ENCODE results near the gene PRKG1.

The PRKG1 gene

DNA sequence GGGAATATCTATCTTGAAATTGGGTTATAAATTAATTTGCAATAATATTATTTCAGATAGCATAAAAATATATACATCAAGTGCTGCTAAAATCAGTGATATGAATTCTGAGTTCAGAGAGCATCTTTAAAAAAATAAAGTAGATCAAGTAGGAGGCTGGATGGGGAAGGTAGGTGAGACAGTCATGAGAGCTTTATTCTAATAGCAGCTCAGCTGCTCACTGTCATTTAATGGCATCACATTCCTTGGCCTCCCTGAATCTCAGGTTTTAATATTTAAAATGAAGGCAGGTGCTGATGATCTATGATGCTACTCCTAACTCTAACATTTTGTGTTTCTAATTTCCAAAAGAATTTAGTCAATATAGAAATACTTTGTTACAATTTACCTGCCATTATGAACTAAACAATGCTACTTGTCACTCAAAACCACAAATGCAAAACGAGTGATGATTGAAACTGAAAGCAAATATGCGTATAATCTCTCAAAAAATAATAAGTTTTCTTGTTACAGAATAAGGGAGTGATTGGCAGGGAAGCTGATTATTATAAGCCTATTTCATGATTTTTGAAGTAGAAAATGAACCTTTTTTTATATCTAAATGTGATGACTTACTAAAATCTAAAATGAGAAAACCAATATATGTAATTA, 772.7 kb downstream of the PRKG1 start:
- Mint-ChIP-seq H3K4me3 (no peak overlapping the region), H3K36me3 (no peaks in the 10 kb centered on the region), H3K27me3 (peaks cover 3% of the 10 kb centered on the region), H3K9me3 (ENCODE audit: low read depth) (no peaks in the 10 kb centered on the region), H3K4me1 (ENCODE audit: low read depth) (no peaks in the 10 kb centered on the region), H3K27ac (no peak overlapping the region)

DNA sequence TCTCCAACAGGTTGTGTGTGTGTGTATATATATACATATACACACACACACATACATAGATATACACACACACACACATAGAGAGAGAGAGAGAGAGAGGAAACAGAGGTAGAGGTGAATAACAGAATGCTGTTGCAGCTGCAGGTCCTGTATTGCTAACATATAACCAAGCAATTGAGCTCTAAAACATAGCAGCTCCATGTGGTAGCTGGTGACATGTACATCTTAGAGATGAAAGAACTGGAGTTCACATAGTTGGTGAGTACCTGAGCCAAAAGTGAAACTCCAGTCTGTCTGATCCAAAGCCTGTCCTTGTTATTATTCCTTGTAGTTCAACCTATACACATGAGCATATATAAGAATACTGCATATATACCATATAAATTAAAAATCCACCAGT, 778.0 kb downstream of the PRKG1 start:
- Mint-ChIP-seq H3K36me3 (no peaks in the 10 kb centered on the region), H3K27ac (no peak overlapping the region), H3K4me3 (no peak overlapping the region), H3K4me1 (ENCODE audit: low read depth) (no peaks in the 10 kb centered on the region), H3K27me3 (peaks cover 6% of the 10 kb centered on the region), H3K9me3 (ENCODE audit: low read depth) (no peaks in the 10 kb centered on the region)

GRCh38 chr10:51857305-51857704, 783.0 kb downstream of the PRKG1 start:
- Mint-ChIP-seq H3K9me3 (ENCODE audit: low read depth) (no peaks in the 10 kb centered on the region), H3K27ac (no peak overlapping the region), H3K36me3 (no peaks in the 10 kb centered on the region), H3K4me3 (no peak overlapping the region), H3K4me1 (ENCODE audit: low read depth) (no peaks in the 10 kb centered on the region), H3K27me3 (peaks cover 3% of the 10 kb centered on the region)

- peaks cover 3% of the 10 kb centered on the region for H3K27me3 Mint-ChIP-seq
- H3K27ac Mint-ChIP-seq = no peak overlapping the region
Measured at GRCh38 chr10:51860257-51860656, 786.0 kb downstream of the PRKG1 start.

DNA sequence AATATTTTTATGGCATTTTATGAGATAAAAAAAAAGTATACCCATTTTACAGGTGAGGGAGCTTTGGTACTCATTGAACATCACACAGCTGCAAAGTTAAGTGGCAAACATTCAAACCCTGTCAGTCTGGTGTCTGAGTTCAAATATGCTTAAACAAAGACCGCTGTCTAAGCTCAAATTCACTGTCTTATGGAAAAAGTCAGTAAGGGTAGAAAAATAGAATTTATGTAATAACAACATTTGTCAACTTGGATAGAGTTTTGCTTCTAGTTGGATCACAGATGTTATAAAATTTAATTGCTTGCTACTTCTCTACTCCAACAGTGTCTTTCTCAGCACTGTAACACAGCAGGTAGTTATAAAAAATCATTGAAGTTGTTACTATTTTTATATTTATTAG, 786.8 kb downstream of the PRKG1 start:
- Mint-ChIP-seq H3K27ac (no peak overlapping the region), H3K9me3 (ENCODE audit: low read depth) (no peaks in the 10 kb centered on the region), H3K27me3 (no peaks in the 10 kb centered on the region), H3K4me3 (no peak overlapping the region), H3K36me3 (no peaks in the 10 kb centered on the region), H3K4me1 (ENCODE audit: low read depth) (no peaks in the 10 kb centered on the region)

More at GRCh38 chr10:51860257-51860656, 786.0 kb downstream of the PRKG1 start:
- no peaks in the 10 kb centered on the region for H3K9me3 Mint-ChIP-seq (ENCODE audit: low read depth)
- H3K36me3 Mint-ChIP-seq = no peaks in the 10 kb centered on the region
- no peaks in the 10 kb centered on the region for H3K4me1 Mint-ChIP-seq (ENCODE audit: low read depth)
- no peak overlapping the region for H3K4me3 Mint-ChIP-seq

DNA sequence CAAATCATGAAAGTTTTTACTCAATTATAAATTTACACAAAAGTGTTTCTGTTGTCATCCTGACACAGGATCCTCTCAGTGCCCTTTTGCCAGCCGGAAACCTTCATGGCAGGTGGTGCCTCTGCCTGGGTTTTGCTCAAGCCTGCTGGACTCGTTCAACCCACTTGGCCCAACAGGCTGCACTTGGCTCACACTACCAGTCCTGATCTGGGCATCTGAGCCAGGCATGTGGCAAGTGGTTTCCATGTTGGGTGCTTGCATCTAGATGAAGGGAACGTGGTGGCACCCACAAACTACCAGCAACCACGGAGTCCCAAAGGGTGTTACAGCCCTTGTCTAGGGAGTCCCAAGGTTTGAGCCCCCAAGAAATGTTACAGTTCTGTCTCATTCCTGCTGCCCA, 787.4 kb downstream of the PRKG1 start:
- no peak overlapping the region for H3K4me3 Mint-ChIP-seq
- H3K36me3 Mint-ChIP-seq = no peaks in the 10 kb centered on the region

DNA sequence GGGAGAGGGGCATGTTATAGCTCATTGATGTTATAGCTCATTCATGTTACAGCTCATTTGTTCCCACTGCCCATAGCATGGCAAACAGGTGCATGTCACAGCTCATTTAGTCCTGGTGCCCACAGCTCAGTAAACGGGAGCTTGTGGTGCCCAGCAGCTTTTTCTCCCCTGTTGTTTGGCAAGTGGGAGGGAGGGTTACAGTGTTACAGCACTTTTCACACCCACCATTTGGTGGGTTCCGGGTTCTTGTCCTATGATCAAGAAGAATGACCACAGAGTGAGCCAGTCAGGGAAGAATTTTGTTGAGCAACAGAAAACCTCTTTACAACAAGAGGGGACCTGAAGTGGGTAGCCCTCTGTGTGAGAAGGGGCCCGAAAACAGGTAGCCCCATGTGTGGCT, 787.9 kb downstream of the PRKG1 start:
- Mint-ChIP-seq H3K9me3 (ENCODE audit: low read depth) (no peaks in the 10 kb centered on the region), H3K4me3 (no peak overlapping the region), H3K27me3 (no peaks in the 10 kb centered on the region), H3K4me1 (ENCODE audit: low read depth) (no peaks in the 10 kb centered on the region), H3K27ac (no peak overlapping the region), H3K36me3 (no peaks in the 10 kb centered on the region)

More for the DNA sequence above, 787.4 kb downstream of the PRKG1 start:
- H3K4me1 Mint-ChIP-seq (ENCODE audit: low read depth) = no peaks in the 10 kb centered on the region
- H3K27me3 Mint-ChIP-seq = no peaks in the 10 kb centered on the region
- H3K9me3 Mint-ChIP-seq (ENCODE audit: low read depth) = no peaks in the 10 kb centered on the region
- no peak overlapping the region for H3K27ac Mint-ChIP-seq

DNA sequence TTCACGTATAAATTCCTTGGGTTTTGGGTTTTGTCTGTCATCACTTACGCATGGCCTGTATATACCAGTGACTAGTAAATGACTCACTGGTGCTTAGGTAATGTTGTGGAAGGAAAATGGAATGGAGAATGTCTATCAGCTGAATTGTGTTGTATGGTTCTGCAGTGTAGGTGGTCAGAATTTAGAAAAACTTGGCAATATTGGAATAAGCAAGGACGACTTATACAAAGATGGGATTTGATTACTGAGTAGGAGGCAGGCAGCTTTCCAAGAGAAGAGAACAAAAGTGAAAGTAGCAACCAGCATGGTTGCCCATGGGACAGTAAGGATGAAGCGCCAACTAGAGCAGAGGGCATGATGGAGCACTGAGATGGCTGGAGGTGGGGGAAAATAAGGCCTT, 793.7 kb downstream of the PRKG1 start:
- Mint-ChIP-seq H3K36me3 (no peaks in the 10 kb centered on the region), H3K9me3 (ENCODE audit: low read depth) (no peaks in the 10 kb centered on the region), H3K4me1 (ENCODE audit: low read depth) (no peaks in the 10 kb centered on the region), H3K4me3 (no peak overlapping the region), H3K27me3 (peaks cover 3% of the 10 kb centered on the region), H3K27ac (no peak overlapping the region)

- no peaks in the 10 kb centered on the region for H3K27me3 Mint-ChIP-seq
- H3K9me3 Mint-ChIP-seq (ENCODE audit: low read depth) = no peaks in the 10 kb centered on the region
- no peak overlapping the region for H3K27ac Mint-ChIP-seq
- no peaks in the 10 kb centered on the region for H3K36me3 Mint-ChIP-seq
- no peak overlapping the region for H3K4me3 Mint-ChIP-seq
- peaks cover 1% of the 10 kb centered on the region for H3K4me1 Mint-ChIP-seq (ENCODE audit: low read depth)
Measured at GRCh38 chr10:51874131-51874530, 799.8 kb downstream of the PRKG1 start.

GRCh38 chr10:51875610-51876009, 801.3 kb downstream of the PRKG1 start:
- Mint-ChIP-seq H3K4me1 (ENCODE audit: low read depth) (peaks cover 6% of the 10 kb centered on the region), H3K36me3 (no peaks in the 10 kb centered on the region), H3K4me3 (no peak overlapping the region), H3K27me3 (no peaks in the 10 kb centered on the region), H3K27ac (no peak overlapping the region), H3K9me3 (ENCODE audit: low read depth) (no peaks in the 10 kb centered on the region)

GRCh38 chr10:51876503-51876902, 802.2 kb downstream of the PRKG1 start:
- peaks cover 6% of the 10 kb centered on the region for H3K4me1 Mint-ChIP-seq (ENCODE audit: low read depth)
- no peak overlapping the region for H3K27ac Mint-ChIP-seq
- no peaks in the 10 kb centered on the region for H3K27me3 Mint-ChIP-seq
- H3K9me3 Mint-ChIP-seq (ENCODE audit: low read depth) = no peaks in the 10 kb centered on the region
- no peaks in the 10 kb centered on the region for H3K36me3 Mint-ChIP-seq
- H3K4me3 Mint-ChIP-seq = no peak overlapping the region

GRCh38 chr10:51876979-51877378, 802.7 kb downstream of the PRKG1 start:
- no peak overlapping the region for H3K4me3 Mint-ChIP-seq
- no peaks in the 10 kb centered on the region for H3K36me3 Mint-ChIP-seq
- H3K27me3 Mint-ChIP-seq = no peaks in the 10 kb centered on the region
- H3K27ac Mint-ChIP-seq = no peak overlapping the region
- no peaks in the 10 kb centered on the region for H3K9me3 Mint-ChIP-seq (ENCODE audit: low read depth)
- H3K4me1 Mint-ChIP-seq (ENCODE audit: low read depth) = peaks cover 6% of the 10 kb centered on the region

DNA sequence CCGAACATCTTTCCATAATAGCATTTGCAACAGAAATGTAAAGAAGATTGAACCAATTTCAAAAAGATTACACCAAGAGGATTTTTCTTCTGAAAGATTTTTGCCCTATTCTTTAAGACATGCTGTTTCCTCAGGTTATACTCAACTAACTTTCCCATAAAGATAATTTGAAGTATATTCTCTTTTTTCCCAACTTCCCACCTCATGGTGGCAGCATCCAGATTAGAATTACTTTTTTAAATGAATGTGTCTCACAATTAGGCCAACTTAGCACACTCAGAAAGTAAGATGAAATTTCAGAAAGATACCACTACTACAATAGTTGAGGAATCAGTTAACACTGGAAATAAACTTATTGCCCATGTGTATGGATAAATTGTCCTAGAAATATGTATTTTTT, 803.3 kb downstream of the PRKG1 start:
- peaks cover 6% of the 10 kb centered on the region for H3K4me1 Mint-ChIP-seq (ENCODE audit: low read depth)
- no peak overlapping the region for H3K27ac Mint-ChIP-seq
- no peak overlapping the region for H3K4me3 Mint-ChIP-seq
- H3K27me3 Mint-ChIP-seq = no peaks in the 10 kb centered on the region
- H3K36me3 Mint-ChIP-seq = no peaks in the 10 kb centered on the region
- H3K9me3 Mint-ChIP-seq (ENCODE audit: low read depth) = no peaks in the 10 kb centered on the region

DNA sequence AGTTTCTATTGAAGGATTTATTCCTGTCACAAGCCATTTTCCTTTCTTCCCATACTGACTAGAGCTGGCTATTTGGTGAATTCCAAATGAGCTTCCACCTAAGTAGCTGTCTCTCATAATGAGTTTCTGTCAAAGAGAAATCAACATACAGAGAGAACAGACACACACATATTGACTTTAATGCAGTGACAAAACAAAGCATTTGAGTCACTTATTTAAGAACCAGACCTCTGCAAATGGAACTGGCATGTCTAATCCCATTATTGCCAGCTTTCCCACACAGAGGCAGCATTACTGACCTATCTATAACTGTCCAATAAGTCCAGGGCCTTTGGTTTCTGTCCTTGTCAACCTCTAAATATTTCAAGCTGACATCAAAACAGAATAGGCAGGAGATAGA, 804.4 kb downstream of the PRKG1 start:
- Mint-ChIP-seq H3K27me3 (no peaks in the 10 kb centered on the region), H3K27ac (no peak overlapping the region), H3K9me3 (ENCODE audit: low read depth) (no peaks in the 10 kb centered on the region), H3K4me1 (ENCODE audit: low read depth) (peaks cover 6% of the 10 kb centered on the region), H3K4me3 (no peak overlapping the region), H3K36me3 (no peaks in the 10 kb centered on the region)

DNA sequence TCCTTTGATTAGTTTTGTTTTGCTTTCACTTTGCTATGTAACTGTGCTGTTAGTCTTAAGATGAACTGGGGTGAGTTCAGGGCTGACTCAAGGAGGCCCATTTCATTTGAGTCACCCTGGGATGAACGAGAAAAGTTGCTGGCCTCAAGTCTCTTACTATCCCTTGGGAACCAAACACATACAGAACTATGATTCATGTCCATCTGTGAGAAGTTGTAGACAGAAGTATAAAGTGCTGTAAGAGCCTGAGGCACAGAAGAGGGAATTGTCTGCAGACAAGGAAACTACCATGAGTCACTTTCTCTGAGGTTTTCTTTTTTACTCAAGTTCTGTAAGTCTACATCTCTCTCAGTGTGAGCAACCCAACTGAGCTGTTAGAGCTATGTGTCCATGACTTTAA, 805.0 kb downstream of the PRKG1 start:
- Mint-ChIP-seq H3K27me3 (no peaks in the 10 kb centered on the region), H3K9me3 (ENCODE audit: low read depth) (no peaks in the 10 kb centered on the region), H3K27ac (no peak overlapping the region), H3K36me3 (no peaks in the 10 kb centered on the region), H3K4me1 (ENCODE audit: low read depth) (peaks cover 6% of the 10 kb centered on the region), H3K4me3 (peak overlapping the region; percentile 4)

DNA sequence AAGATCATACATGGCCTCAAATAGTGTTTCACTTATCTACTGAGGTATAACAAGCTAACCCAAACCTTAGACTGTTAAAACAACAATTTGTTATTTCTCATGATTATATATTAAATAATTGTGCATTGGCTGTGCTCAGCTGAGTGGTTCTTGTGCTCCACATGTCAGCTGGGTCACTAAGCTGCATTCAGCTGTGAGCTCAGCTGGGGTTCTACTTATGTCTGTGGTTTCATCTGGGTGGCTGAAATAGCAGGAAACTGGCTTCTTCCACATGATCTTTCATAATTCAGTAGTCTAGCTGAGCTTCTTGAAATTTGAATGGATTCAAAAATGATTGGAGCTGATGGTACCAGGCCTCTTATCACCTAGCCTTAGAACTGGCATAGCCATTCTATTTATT, 806.9 kb downstream of the PRKG1 start:
- Mint-ChIP-seq H3K27ac (no peak overlapping the region), H3K36me3 (no peaks in the 10 kb centered on the region), H3K4me1 (ENCODE audit: low read depth) (peaks cover 6% of the 10 kb centered on the region), H3K9me3 (ENCODE audit: low read depth) (no peaks in the 10 kb centered on the region), H3K27me3 (no peaks in the 10 kb centered on the region), H3K4me3 (no peak overlapping the region)
